GM18858 (cell line): ENCODE measurements around the gene MGAT4A.
"Not testable (repeated sequence)": the region's sequence is repeated elsewhere in the genome, so short reads cannot be mapped to it uniquely, and the experiment has no call there.

Experiments
- ATAC-seq: cut with Tn5 transposase; IDR thresholded peaks from one replicate; pipeline ENCODE4 v1.9.1; 2021; ENCODE audit not compliant: unreplicated experiment

Gene MGAT4A

DNA sequence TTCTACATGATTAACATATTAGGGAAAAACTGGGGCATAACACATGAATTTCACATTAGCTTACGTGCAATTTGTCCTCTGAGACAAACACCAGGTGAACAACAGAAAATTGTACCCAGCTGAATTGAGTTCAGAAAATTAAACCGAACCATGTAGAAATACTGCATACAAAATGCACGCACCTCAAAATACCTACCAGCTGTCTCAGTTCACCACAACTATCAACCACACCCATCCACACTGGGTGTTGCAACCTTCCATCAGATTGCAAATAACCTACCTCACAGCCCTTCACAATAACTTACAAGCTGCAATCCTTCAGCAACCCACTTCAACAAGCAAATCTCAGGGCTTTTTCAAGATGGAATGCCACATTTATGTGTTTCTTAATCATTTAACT lies 66.6 kb downstream of the MGAT4A start:
- no peak for ATAC-seq

DNA sequence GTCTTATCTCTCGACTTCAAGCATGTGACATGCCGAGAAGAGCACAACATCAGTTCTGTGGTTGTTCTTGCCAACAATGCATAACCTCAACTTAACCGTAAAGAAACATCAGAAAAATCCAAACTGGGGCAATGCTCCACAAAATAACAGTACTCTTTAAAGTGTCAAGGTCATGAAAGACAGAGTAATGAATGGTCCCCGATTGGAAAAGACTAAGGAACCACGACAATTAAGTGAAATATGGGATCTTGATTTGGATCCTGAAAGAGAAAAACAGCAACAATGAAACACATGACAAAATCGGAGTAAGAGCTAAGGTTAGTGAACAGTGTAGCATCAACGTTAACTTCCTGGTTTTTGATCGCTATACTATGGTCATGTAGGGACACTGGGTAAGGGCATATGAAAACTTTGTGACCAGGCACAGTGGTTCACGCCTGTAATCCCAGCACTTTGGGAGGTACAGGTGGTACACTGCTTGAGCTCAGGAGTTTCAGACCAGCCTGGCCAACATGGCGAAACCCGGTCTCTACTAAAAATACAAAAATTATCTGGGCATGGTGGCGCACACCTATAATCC lies 67.3 kb downstream of the MGAT4A start:
- no peak for ATAC-seq

DNA sequence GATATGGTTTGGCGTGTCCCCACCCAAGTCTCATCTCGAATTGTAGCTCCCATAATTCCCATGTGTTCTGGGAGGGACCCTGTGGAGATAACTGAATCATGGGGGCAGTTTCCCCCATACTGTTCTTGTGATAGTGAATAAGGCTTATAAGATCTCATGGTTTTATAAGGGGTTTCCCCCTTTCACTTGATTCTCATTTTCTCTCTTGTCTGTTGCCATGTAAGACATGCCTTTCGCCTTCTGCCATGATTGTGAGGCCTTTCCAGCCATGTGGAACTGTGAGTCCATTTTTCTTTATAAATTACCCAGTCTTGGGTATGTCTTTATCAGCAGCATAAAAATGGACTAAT lies 71.5 kb downstream of the MGAT4A start:
- not testable (repeated sequence) for ATAC-seq

DNA sequence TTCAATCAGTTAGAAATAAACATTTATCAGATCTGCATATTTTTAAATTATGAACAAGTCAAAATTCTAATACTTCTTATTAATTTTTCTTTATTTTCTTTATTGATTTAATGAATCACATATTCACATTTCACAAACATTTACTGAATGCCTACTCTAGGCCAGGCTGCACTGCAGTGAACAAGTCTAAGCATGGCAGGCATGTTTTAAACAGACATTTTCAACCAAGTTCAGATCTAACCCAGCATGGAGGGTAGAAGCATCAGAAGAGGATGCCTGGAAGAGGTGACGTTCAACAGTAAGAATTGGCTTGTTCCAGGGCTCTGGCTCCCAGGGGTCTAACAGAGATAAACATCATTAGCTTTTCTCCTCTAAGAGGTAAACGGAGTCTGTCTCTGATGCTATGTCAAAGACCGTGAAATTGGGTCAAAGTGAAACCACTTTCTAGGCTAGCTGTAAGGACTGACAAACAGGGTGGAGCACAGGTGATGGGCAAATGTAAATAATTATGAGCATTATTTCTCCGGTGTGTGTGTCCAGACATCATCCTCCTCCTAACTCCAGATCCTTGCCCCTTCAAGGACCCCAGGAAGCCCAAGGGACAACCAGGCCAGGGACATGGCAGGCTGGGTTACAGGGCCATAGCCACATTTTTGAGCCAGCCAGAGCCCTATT lies 72.0 kb downstream of the MGAT4A start:
- no peak for ATAC-seq

DNA sequence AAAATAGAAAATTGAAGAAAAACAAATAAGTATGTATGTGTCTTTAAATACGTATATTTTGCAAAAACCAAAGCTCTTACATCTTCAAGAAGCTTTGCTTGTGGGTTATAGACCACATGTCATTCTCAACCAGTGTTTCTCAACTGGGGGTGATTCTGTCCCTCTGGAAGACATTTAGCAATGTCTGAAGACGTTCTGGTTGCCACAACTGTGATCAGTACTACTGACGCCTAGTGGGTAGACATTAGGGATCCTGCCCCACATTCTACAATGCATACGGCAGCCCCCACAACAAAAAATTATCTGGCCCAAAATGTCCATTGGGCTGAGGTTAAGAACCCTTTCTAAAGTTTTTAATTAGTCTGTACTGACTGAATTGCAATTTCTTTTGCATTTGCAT lies 74.1 kb downstream of the MGAT4A start:
- no peak for ATAC-seq

DNA sequence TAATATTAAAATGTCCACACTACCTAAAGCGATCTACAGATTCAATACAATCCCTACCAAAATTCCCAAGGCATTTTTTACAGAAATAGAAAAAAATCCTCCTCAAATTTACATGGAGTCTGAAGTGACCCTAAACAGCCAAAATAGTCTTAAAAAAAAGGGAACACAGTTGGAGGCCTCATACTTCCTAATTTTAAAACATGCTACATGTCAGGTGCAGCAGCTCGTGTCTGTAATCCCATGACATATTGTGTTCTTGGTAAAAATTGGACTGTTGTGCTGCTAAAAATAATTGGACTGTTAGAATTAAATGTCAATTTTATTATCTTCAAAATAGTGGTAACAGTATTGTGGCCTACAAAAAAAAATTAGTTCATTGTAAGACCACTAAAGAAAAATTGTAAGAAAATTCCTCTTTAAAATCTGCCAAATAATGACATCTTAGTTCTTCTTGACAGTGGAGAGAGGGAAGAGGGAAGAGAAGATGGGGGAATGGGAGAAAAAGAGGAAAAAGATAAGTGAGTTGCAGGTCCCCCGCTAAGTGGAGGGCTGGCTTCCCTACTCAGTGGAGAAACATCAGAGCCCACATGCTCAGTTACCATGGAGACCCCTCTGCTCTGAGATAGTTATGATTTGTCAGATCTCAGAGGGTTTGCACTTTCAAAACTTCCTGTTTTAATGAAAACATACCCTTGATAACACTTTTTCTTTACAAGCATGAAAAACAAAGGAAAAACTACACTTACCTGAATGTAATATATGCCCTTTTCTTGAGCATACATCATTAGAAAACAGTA lies 76.0 kb downstream of the MGAT4A start:
- ATAC-seq = no peak

DNA sequence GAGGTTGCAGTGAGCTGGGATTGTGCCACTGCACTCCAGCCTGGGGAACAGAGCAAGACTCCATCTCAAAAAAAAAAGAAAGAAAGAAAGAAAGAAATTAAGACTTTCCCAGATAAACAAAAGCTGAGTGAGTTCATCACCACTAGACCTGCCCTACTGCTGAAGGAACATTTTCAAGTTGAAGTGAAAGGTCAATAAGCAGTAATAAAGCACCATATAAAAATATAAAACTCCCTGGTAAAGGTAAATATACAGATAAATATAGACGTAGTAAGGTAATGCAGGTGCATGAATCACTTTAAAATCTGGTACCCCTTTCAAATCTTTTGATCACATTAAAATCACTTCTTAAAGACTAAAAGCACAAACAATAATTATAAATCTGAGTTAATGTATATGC lies 79.9 kb downstream of the MGAT4A start:
- ATAC-seq = no peak

DNA sequence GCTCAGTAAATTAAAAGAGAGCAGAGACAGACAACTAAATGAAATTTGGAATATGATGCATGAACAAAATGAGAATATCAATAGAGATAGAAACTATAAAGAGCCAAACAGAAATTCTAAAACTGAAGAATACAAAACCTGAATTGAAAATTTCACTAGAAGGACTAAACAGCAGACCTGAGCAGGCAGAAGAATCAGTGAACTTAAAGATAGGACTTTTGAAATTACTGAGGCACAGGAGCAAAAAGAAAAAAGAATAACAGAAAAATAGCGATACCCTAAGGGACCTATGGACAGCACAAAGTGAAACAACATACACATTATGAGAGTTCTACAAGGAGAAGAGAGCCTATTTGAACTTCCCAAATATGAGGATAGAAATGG lies 80.9 kb downstream of the MGAT4A start:
- no peak for ATAC-seq

DNA sequence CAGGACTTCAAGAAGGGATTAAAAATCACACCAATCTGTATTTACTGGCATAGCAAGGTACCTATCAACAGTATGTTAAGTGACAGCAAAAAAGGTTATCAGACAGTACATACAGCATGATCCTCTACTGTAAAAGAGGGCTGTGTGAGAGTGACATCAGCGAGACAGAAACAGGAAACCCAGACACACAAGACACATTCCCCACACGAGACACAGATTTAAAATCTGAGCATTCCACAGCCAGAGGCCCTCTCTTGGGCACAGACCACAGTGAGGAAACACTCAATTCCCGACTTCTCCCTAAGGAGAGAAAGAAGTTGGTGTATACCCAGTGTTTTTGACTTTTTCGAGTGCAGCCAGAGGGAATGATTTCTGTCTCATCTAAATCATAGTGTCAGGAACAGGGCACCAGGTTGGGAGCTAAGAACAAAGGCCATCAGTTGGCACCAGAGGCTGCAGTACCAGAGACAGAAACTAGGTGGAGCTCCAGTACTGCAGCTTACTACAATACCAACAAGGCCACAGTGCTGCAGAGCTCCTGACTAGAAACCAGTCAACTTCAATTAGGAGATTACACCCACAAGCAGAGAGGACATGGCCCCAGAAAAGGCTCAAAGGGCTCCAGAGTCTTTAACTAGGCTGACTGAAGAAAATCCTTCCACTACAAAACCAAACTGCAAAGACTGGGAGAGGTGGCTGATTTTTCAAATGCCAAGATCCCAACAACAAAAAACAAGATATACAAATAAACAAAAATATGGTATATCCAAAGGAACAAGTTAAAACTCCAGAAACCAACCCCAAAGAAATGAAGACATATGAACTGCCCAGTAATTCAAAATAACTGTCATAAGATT lies 81.6 kb downstream of the MGAT4A start:
- ATAC-seq = peak; percentile 71

DNA sequence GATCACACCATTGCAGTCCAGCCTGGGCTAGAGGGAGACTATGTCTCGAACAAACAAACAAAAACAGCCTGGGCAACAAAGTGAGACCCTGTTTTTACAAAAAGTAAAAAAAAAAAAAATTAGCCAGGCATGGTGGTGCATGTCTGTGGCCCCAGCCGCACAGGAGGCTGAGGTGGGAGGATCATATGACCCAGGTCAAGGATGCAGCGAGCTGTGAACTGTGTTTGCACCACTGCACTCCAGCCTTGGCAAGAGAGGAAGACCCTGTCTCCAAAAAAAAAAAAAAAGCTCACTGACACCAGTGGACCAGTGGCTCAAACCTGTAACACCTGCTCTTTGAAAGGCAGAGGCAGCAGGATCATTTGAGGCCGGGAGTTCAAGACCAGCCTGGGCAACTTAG lies 82.5 kb downstream of the MGAT4A start:
- ATAC-seq = no peak

DNA sequence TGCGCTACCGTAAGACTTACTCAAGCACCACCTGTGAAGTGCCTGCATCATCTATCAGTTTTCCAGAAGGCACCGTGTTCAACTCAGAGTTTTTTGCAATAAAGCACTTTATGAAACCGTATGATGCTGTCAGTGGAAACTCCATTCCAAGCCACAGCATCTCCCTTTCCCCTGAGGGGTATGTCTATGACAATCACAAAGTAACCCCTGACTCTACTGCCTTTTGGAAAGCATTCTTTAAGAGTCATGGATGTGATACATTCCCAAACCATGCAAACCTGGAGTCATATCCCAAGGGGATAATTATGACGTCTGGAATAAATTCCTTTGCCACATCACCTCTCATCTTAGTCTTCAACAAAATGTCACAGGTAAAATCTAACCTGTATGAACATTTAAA lies 83.3 kb downstream of the MGAT4A start:
- no peak for ATAC-seq

DNA sequence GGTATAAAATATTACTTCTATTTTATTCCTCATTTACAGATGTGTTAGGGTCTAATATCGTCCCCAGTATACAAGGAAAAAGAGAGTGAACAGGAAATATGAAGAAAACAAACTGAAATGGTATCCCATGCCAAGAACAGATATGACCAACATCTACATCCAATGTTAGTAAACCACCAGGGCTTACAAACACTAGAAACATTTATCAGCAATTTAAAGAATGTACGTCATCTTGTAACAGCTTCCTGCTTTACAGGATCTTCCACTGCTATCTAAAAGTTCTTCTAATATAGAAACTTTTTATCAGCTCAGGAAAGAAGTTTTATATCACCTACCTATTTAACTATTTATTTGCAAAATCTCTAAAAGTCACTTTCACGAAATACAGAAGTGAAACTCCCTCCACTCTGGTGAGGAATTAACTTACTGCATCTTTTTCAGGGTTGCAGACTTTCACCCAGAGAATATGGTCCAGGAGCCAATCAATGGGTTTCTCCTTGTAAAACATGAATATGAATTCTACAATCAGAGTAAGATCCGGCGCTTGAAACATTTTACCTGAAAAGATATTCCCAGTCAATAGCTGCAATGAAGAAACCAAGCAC lies 87.3 kb downstream of the MGAT4A start:
- no peak for ATAC-seq

DNA sequence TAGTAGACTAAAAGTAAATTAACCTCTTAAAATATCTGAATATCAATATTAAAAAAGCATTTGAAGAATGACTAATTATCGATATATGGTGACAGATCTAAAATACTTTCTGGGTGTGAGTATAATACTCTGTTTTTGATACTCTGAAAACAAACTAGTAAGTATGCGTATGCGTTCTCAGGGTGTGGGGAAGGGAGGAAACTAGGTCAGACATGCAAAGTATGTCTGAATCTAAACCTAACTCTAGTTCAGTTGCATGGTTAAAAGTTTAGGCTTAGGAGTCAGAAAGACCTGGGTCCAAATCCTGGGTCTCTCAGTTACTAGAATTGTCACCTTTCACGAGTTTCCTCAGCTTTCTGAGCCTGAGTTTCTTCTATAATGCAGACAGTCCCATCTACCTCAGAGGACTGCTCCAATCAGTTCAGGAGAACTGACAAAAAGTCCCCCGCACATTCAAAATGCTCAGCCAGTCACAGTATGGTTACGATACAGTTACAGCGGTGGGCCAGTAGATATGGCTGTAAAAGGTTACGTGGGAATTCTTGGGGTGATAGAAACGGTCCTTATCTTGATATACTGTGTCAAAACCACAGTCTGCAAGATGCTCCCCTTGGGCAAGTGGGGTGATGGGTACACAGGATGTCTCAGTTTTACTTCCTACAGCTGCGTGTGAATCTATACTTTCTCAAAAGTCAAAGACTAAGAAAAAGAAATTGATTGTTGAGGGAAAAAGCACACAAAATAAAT lies 93.4 kb downstream of the MGAT4A start:
- ATAC-seq = peak; percentile 66

DNA sequence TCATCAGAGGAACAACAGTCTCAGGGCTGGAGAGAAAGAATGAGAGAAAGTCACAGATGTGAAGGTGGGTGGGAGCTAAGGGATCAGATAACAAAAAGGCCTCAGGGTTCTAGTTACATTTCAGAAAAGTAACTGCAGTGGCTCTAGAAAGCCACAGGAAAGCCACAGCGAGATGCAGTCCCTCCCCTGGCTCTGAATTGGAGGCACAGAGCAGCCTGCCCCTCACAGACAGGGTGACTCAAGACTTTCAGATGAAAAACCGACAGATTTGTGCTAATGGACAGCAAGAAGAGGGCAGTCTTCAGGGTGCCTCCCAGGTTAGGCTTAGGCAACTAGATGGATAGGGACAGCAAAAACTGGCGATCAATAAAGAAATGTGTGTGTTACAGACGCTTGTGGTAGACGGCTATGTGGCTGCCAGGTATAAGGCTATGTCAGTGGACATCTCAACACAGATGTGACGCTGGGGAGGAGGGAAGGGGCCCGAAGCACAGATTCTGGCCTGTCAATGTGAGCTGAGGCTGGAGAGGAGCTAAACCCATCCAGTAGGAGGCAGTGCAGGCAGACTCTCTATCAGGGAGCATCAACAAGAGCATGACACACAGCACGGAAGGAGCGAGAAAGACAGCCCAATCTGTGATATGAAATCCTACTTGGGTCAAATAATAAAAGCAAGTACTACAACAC lies 96.4 kb downstream of the MGAT4A start:
- ATAC-seq = no peak

DNA sequence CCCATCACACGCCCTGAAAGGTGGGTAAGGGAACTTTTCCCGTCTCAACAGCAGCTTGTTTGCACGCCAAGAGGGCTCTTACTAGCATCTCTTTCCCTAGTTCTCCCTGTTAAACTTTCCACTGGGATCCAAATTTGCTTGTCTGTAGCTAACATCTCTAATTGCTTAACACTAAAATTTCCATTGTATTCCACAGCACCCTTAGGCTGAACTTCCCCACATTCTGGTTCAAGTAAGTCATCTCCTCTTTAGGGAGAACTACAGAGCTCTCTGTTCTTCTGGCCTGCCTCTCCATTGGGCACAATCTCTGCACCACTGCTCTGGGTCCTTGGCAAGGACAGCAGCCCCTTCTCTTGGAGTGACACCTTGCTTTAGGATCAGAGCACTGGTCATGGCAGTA lies 98.6 kb downstream of the MGAT4A start:
- ATAC-seq = no peak

DNA sequence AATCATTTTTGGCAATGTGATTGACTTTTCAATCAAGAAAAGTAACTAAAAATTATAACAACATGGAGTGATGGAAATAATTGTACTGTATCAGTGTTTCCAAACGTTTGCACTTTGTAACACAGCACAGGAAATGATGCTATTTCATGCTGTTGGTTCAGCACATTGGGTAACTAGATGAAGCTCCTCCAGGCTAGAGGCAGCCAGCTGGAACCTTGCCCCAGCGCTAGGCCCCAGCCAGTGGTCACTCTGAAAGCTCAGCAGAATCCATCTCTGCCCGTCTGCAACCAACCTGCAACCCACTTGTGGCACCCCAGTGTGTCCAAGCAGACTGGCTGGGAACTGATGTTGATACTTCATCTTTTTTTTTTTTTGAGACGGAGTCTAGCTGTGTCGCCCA lies 107.3 kb downstream of the MGAT4A start:
- no peak for ATAC-seq

DNA sequence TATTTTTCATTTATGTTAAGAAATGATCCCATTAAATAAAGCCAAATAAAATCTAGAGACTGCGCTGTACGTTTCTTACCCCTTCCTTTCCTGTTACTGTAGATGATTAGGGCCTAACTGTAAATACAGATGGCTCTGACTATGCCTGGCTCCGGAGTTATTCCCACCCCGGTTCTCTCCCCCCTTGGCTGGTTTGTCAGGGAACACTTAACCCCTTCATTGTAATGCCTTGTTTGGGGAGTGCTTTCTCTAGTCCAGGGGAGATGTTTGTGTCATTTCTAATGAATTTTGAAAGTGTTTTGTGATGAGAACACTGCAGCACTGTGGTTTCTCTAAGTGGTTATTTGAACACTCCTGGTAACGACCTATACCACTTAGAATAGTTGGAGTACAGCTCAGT lies 113.8 kb downstream of the MGAT4A start:
- ATAC-seq = no peak

DNA sequence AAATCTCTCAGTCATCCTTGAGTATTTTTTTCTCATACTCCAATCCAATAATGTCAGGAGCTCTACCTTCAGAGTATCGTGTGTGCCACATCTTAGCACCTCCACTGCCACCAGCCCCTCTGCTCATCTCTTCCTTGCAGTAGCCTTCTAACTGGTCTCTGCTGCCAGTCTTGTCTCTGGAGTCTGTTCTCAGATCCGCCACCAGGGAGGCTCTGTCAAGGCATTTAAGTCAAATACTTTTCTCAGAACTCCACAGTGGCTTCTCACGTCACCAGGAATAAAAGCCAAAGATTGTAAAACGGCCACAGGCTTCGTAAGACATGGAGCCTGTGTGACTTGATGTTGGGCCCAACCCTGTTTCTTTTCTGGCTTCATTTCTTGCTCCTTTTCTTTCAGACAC lies 115.5 kb downstream of the MGAT4A start:
- no peak for ATAC-seq

DNA sequence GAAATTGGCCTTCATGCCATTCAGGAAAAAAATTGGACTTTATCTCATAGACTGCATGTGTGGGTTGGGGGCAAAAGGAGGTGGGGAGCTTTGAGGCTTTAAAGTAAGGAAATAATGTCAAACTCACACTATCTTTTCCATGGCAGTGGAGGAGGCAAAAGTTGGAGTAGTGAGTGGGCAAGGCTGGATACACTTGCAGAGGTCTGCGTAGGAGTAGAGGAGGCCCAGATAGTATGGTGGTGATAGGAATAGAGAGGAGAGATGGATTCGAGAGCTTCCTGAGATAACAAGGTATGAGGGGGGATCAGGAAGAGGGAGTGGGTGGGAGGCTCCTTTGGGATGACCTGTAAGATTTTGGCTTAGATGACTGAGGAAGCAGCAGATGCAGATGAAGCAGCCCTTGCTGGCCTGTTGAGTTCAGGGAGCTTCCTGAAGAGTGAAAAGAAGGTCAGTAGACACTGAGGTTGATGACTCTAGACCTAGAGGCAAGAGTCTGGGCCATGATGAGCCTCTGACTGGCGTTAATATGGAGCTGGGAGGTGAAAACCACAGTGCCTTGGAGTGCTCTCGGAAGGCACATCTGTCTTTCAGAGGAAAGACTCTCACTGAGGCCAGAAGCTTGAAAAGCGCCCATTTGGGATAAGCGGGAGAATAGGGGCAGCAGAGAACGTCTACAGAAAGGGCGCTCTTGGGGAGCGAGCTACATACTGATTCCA lies 116.8 kb downstream of the MGAT4A start:
- ATAC-seq = no peak
